HUES64 (cell line): Measurements from ENCODE around the gene FBXL15.
A peak's percentile ranks its signal among the peaks of the same experiment; 100 is the strongest.

ENCODE experiments used
- H3K27ac ChIP-seq: 2 replicates; pipeline ENCODE4 v1.7.0; 2013; ENCODE audit warnings: low read depth, low read length, inconsistent platforms
- H3K27me3 ChIP-seq: 2 replicates; pipeline ENCODE4 v1.6.1; 2013; ENCODE audit warnings: mild to moderate bottlenecking, low read length; ENCODE audit not compliant: insufficient read depth
- H3K36me3 ChIP-seq: 2 replicates; pipeline ENCODE4 v1.6.1; 2013; ENCODE audit warnings: mild to moderate bottlenecking, low read length; ENCODE audit not compliant: insufficient read depth
- H3K4me1 ChIP-seq: 2 replicates; pipeline ENCODE4 v1.6.1; 2013; ENCODE audit warnings: mild to moderate bottlenecking, low read length, moderate library complexity; ENCODE audit not compliant: insufficient read depth
- H3K4me3 ChIP-seq: 2 replicates; pipeline ENCODE4 v1.5.1; 2013; ENCODE audit warnings: mild to moderate bottlenecking, low read length, moderate library complexity
- H3K9ac ChIP-seq: 2 replicates; pipeline ENCODE4 v1.6.1; 2013; ENCODE audit warnings: mild to moderate bottlenecking, low read depth, low read length
- H3K9me3 ChIP-seq: 2 replicates; pipeline ENCODE4 v1.6.1; 2013; ENCODE audit warnings: low read depth, low read length; ENCODE audit not compliant: insufficient read depth
- WGBS: fragments of 150-250, 120-280 bp; methylation state at CpG from one replicate; pipeline ENCODE4 v1.1.7; 2013; ENCODE audit warnings: missing lambda C conversion rate; 5-methylcytosine and 5-hydroxymethylcytosine counted together

Gene FBXL15

GRCh38 chr10:102461187-102462054 is 40.8 kb downstream of the FBXL15 start:
- Histone ChIP-seq H3K9me3 (no peaks in the 10 kb centered on the region), H3K4me3 (peak overlapping the region; percentile 68), H3K27me3 (peaks cover 6% of the 10 kb centered on the region; the same call in 1 of the 2 replicates), H3K9ac (peak overlapping the region; percentile 60), H3K36me3 (0 out of 2 replicates have a peak, but pooled peaks cover 3% of the 10 kb centered on the region), H3K27ac (peak overlapping the region; percentile 2; the same call in 1 of the 2 replicates), H3K4me1 (peaks cover 17% of the 10 kb centered on the region)
- 1% methylated on average over 54 of the region's 54 CpGs for WGBS

GRCh38 chr10:102462512-102463054 is 41.9 kb downstream of the FBXL15 start:
- Histone ChIP-seq H3K27me3 (peaks cover 6% of the 10 kb centered on the region; the same call in 1 of the 2 replicates), H3K36me3 (no peaks in the 10 kb centered on the region), H3K9ac (no peak overlapping the region), H3K9me3 (no peaks in the 10 kb centered on the region), H3K27ac (no peak overlapping the region), H3K4me1 (peaks cover 17% of the 10 kb centered on the region), H3K4me3 (peak overlapping the region; percentile 35)
- 66% methylated on average over 6 of the region's 6 CpGs for WGBS

GRCh38 chr10:102463983-102464382 is 43.3 kb downstream of the FBXL15 start:
- 85% methylated on average over 10 of the region's 10 CpGs for WGBS
- Histone ChIP-seq H3K36me3 (no peaks in the 10 kb centered on the region), H3K4me3 (no peak overlapping the region), H3K9ac (no peak overlapping the region), H3K27me3 (peaks cover 6% of the 10 kb centered on the region; the same call in 1 of the 2 replicates), H3K4me1 (peaks cover 17% of the 10 kb centered on the region), H3K27ac (no peak overlapping the region), H3K9me3 (no peaks in the 10 kb centered on the region)

GRCh38 chr10:102465466-102465865 is 44.8 kb downstream of the FBXL15 start:
- WGBS, result 66% methylated on average over 3 of the region's 3 CpGs

GRCh38 chr10:102467318-102467717 is 46.7 kb downstream of the FBXL15 start:
- Histone ChIP-seq H3K27ac (no peak overlapping the region), H3K9me3 (no peaks in the 10 kb centered on the region), H3K36me3 (peaks cover 3% of the 10 kb centered on the region; the same call in 1 of the 2 replicates), H3K4me1 (peaks cover 12% of the 10 kb centered on the region), H3K27me3 (peaks cover 6% of the 10 kb centered on the region; the same call in 1 of the 2 replicates), H3K4me3 (no peak overlapping the region), H3K9ac (no peak overlapping the region)
- WGBS, result 75% methylated on average over 6 of the region's 6 CpGs

More at GRCh38 chr10:102465466-102465865, 44.8 kb downstream of the FBXL15 start:
- no peak overlapping the region for H3K4me3 ChIP-seq
- no peaks in the 10 kb centered on the region for H3K9me3 ChIP-seq
- no peak overlapping the region for H3K9ac ChIP-seq
- H3K27ac ChIP-seq, result no peak overlapping the region
- peaks cover 6% of the 10 kb centered on the region; the same call in 1 of the 2 replicates for H3K27me3 ChIP-seq
- H3K36me3 ChIP-seq, result no peaks in the 10 kb centered on the region
- H3K4me1 ChIP-seq, result peaks cover 17% of the 10 kb centered on the region

- 74% methylated on average over 6 of the region's 6 CpGs for WGBS
These were observed 47.4 kb downstream of the FBXL15 start for GRCh38 chr10:102467971-102468438.

GRCh38 chr10:102468683-102469082 is 48.0 kb downstream of the FBXL15 start:
- H3K36me3 ChIP-seq, result peaks cover 4% of the 10 kb centered on the region; the same call in 1 of the 2 replicates
- WGBS, result 91% methylated on average over 9 of the region's 9 CpGs
- H3K27me3 ChIP-seq, result no peaks in the 10 kb centered on the region
- peaks cover 2% of the 10 kb centered on the region for H3K4me1 ChIP-seq
- H3K9ac ChIP-seq, result no peak overlapping the region
- no peak overlapping the region for H3K4me3 ChIP-seq
- no peak overlapping the region for H3K27ac ChIP-seq
- H3K9me3 ChIP-seq, result no peaks in the 10 kb centered on the region

More at GRCh38 chr10:102467971-102468438, 47.4 kb downstream of the FBXL15 start:
- Histone ChIP-seq H3K9me3 (no peaks in the 10 kb centered on the region), H3K9ac (no peak overlapping the region), H3K4me3 (no peak overlapping the region), H3K27me3 (no peaks in the 10 kb centered on the region), H3K4me1 (peaks cover 5% of the 10 kb centered on the region), H3K36me3 (peaks cover 3% of the 10 kb centered on the region; the same call in 1 of the 2 replicates), H3K27ac (no peak overlapping the region)

GRCh38 chr10:102470579-102471546 is 50.2 kb downstream of the FBXL15 start:
- H3K4me3 ChIP-seq, result no peak overlapping the region
- no peaks in the 10 kb centered on the region for H3K4me1 ChIP-seq
- no peaks in the 10 kb centered on the region for H3K9me3 ChIP-seq
- no peaks in the 10 kb centered on the region for H3K27me3 ChIP-seq
- H3K36me3 ChIP-seq, result peaks cover 8% of the 10 kb centered on the region; the same call in 1 of the 2 replicates
- H3K9ac ChIP-seq, result no peak overlapping the region
- no peak overlapping the region for H3K27ac ChIP-seq
- 95% methylated on average over 35 of the region's 36 CpGs for WGBS
